GM23248 (cell line): ENCODE data around the gene PLPP2.
"Not testable (repeated sequence)": the region's sequence is repeated elsewhere in the genome, so short reads cannot be mapped to it uniquely, and the experiment has no call there.

Experiments used
- EZH2 ChIP-seq: fragments of 200-600 bp; sonication (generic); IDR thresholded peaks from 2 replicates; pipeline ENCODE4 v1.6.1; 2018; ENCODE audit warnings: antibody characterized with exemption, mild to moderate bottlenecking; ENCODE audit not compliant: insufficient read depth, poor library complexity, severe bottlenecking
- EZH2phosphoT487 ChIP-seq: fragments of 200-600 bp; sonication (generic); IDR thresholded peaks from 2 replicates; pipeline ENCODE4 v1.6.1; 2018; ENCODE audit warnings: antibody characterized with exemption, moderate library complexity, mild to moderate bottlenecking, low read depth; ENCODE audit not compliant: insufficient read depth

DNA sequence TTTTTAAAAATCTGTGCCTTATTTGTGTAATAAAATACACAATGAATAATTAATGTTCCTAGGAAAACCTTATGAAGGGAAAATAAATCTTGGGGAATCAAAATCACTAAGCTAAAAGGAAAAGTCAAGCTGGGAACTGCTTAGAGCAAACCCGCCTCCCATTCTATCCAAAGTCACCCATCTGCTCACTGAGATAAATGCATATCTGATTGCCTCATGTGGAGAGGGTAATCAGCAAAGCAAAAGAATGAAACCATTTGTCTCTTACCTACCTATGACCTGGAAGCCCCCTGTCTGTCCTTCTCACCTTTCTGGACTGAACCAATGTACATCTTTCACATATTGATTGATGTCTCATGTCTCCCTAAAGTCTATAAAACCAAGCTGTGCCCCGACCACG lies 34.4 kb downstream of the PLPP2 start:
- TF ChIP-seq EZH2, EZH2phosphoT487: not testable (repeated sequence)
